DLD1 (cell line): ENCODE data around the gene NTNG1.
"Not testable (repeated sequence)": the region's sequence is repeated elsewhere in the genome, so short reads cannot be mapped to it uniquely, and the experiment has no call there.

Source experiments
- in situ Hi-C: cut with HindIII; loops from 2 replicates; pipeline ENCODE4 v1.10.0; 2017; ENCODE audit warnings: low sequenced_read_pairs

The NTNG1 gene

GRCh38 chr1:107195476-107195875, 54.6 kb downstream of the NTNG1 start:
- in situ Hi-C loops: no loop called here

- in situ Hi-C loops: no loop called here
Measured at GRCh38 chr1:107196973-107197562, 56.2 kb downstream of the NTNG1 start.

- in situ Hi-C loops: no loop called here
Measured at GRCh38 chr1:107198561-107198960, 57.7 kb downstream of the NTNG1 start.

- in situ Hi-C loops: no loop called here
Measured at GRCh38 chr1:107200631-107201030, 59.8 kb downstream of the NTNG1 start.

GRCh38 chr1:107202007-107202406, 61.2 kb downstream of the NTNG1 start:
- in situ Hi-C loops: no loop called here

- in situ Hi-C loops: no loop called here
Measured at GRCh38 chr1:107213225-107213624, 72.4 kb downstream of the NTNG1 start.

GRCh38 chr1:107220036-107220435, 79.2 kb downstream of the NTNG1 start:
- in situ Hi-C loops: no loop called here

GRCh38 chr1:107225706-107226105, 84.9 kb downstream of the NTNG1 start:
- in situ Hi-C loops: no loop called here

- in situ Hi-C loops: no loop called here
Measured at GRCh38 chr1:107228704-107229371, 88.0 kb downstream of the NTNG1 start.

- in situ Hi-C loops: no loop called here
Measured at GRCh38 chr1:107229711-107230110, 88.9 kb downstream of the NTNG1 start.

GRCh38 chr1:107230121-107230520, 89.3 kb downstream of the NTNG1 start:
- in situ Hi-C loops: no loop called here

GRCh38 chr1:107231291-107231690, 90.5 kb downstream of the NTNG1 start:
- in situ Hi-C loops: no loop called here

- in situ Hi-C loops: no loop called here
Measured at GRCh38 chr1:107232426-107232825, 91.6 kb downstream of the NTNG1 start.

GRCh38 chr1:107236760-107237159, 95.9 kb downstream of the NTNG1 start:
- in situ Hi-C loops: not testable (repeated sequence)

GRCh38 chr1:107243461-107243860, 102.6 kb downstream of the NTNG1 start:
- in situ Hi-C loops: no loop called here

GRCh38 chr1:107244709-107245500, 104.1 kb downstream of the NTNG1 start:
- in situ Hi-C loops: no loop called here

GRCh38 chr1:107246775-107247345, 106.0 kb downstream of the NTNG1 start:
- in situ Hi-C loops: no loop called here

- in situ Hi-C loops: no loop called here
Measured at GRCh38 chr1:107247679-107248078, 106.8 kb downstream of the NTNG1 start.

- in situ Hi-C loops: no loop called here
Measured at GRCh38 chr1:107250169-107250568, 109.3 kb downstream of the NTNG1 start.

GRCh38 chr1:107251083-107251482, 110.2 kb downstream of the NTNG1 start:
- in situ Hi-C loops: no loop called here

GRCh38 chr1:107251839-107252238, 111.0 kb downstream of the NTNG1 start:
- in situ Hi-C loops: no loop called here

- in situ Hi-C loops: no loop called here
Measured at GRCh38 chr1:107252271-107252670, 111.4 kb downstream of the NTNG1 start.
